Suprapubic skin (tissue), 4 donors: ENCODE measurements around the gene SPRYD7.

Experiments
- EP300 ChIP-seq: sonication (generic); formaldehyde crosslinking; IDR thresholded peaks from one replicate; pipeline ENCODE4 v1.6.1; 2017; ENCODE audit warnings: antibody characterized with exemption
- POLR2A ChIP-seq, 2 donors: fragments of 450-650 bp; IDR thresholded peaks; one replicate each; pipeline ENCODE4 v1.6.1; 2017; ENCODE audit warnings: antibody characterized with exemption in 2 of 2, mild to moderate bottlenecking in 2 of 2, moderate library complexity in 2 of 2
- POLR2AphosphoS5 ChIP-seq, 3 donors: sonication (generic); formaldehyde crosslinking; IDR thresholded peaks; one replicate each; pipeline ENCODE4 v1.6.1; 2017; ENCODE audit warnings: antibody characterized with exemption in 3 of 3
- TF ChIP-seq, protein P1 (sequence below), 2 donors: fragments of 200-600 bp in 1 of 2; fragments of 450-650 bp in 1 of 2; sonication (generic) in 1 of 2; IDR thresholded peaks; one replicate each; pipeline ENCODE4 v1.5.1; 2016 to 2019; ENCODE audit warnings: antibody characterized with exemption in 2 of 2, mild to moderate bottlenecking in 1 of 2, moderate library complexity in 1 of 2

DNA sequence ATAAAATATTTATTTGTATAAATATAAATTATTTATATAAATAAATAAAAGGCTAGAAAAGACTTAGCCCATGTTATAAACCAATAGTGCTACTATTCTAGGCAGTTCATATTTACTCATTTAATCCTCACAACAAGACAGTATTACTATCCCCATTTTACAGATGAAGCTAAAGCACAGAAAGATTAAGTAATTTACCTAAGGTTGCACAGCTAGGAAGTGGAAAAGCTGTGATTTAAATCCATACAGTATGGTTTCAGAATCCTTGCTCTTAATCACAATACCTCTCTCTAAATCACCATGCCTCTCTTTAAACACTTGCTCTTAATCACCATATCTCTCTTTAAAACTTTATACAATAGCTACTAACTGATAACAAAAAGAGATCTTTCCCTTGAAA is 13.8 kb downstream of the SPRYD7 start:
- TF ChIP-seq, protein P1, sequence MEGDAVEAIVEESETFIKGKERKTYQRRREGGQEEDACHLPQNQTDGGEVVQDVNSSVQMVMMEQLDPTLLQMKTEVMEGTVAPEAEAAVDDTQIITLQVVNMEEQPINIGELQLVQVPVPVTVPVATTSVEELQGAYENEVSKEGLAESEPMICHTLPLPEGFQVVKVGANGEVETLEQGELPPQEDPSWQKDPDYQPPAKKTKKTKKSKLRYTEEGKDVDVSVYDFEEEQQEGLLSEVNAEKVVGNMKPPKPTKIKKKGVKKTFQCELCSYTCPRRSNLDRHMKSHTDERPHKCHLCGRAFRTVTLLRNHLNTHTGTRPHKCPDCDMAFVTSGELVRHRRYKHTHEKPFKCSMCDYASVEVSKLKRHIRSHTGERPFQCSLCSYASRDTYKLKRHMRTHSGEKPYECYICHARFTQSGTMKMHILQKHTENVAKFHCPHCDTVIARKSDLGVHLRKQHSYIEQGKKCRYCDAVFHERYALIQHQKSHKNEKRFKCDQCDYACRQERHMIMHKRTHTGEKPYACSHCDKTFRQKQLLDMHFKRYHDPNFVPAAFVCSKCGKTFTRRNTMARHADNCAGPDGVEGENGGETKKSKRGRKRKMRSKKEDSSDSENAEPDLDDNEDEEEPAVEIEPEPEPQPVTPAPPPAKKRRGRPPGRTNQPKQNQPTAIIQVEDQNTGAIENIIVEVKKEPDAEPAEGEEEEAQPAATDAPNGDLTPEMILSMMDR (IDR thresholded peaks at IDR 0.05): no peak
- no peak for TF ChIP-seq POLR2A (IDR thresholded peaks at IDR 0.05)
- TF ChIP-seq EP300: no peak
- TF ChIP-seq POLR2AphosphoS5 (IDR thresholded peaks at IDR 0.05): no peak
